Activated CD8-positive, alpha-beta memory T cell treated with anti-CD3 and anti-CD28 coated beads, Interleukin-2, amount 50 U/mL, for 4 hours (primary cell): ENCODE data around the gene SEC24A.
"Not testable (repeated sequence)": the region's sequence is repeated elsewhere in the genome, so short reads cannot be mapped to it uniquely, and the experiment has no call there.

Experiments used
- DNase-seq: peaks from one replicate; pipeline ENCODE4 v3.0.0-alpha.2; 2020

SEC24A gene

DNA sequence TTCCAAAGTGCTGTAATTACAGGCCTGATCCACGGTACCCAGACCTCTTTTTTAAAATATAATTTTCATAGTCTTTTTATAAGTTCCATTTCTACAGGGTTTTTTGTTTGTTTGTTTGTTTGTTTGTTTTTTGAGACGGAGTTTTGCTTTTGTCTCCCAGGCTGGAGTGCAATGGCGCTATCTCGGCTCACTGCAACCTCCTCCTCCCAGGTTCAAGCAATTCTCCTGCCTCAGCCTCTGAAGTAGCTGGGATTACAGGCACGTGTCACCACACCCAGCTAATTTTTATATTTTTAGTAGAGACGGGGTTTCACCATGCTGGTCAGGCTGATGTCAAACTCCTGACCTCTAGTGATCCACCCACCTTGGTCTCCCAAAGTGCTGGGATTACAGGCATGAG, 2.1 kb downstream of the SEC24A start:
- DNase-seq, result not testable (repeated sequence)

GRCh38 chr5:134651531-134651930, 2.9 kb downstream of the SEC24A start:
- no peak for DNase-seq

DNA sequence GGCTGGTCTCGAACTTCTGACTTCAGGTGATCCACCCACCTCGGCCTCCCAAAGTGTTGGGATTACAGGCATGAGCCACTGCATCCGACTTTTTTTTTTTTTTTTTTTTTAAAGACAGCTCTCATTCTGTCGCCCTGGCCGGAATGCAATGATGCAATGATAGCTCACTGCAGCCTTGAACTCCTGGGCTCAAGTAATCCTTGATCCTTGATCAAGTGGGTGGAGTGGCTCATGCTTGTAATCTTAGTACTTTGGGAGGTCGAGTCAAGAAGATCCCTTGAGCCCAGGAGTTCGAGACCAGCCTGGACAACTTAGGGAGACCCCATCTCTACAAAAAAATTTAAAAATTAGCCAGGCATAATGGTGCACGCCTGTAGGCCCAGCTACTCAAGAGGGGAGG, 8.1 kb downstream of the SEC24A start:
- no peak for DNase-seq

DNA sequence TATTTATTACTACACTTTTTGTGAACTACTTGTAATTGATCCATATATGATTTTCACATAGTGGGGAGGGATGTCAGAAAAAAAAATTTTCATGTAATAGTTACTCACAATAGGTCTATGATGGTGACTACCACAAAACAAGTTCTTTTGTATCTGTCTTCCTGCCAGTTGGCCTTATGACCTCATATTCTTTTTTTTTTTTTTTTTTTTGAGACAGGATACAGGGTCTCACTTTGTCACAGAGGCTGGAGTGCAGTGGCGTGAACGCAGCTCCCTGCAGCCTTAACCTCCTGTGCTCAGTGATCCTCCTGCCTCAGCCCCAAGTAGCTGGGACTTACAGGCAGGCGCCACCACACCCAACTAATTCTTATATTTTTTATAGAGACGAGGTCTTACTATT, 10.9 kb downstream of the SEC24A start:
- no peak for DNase-seq

DNA sequence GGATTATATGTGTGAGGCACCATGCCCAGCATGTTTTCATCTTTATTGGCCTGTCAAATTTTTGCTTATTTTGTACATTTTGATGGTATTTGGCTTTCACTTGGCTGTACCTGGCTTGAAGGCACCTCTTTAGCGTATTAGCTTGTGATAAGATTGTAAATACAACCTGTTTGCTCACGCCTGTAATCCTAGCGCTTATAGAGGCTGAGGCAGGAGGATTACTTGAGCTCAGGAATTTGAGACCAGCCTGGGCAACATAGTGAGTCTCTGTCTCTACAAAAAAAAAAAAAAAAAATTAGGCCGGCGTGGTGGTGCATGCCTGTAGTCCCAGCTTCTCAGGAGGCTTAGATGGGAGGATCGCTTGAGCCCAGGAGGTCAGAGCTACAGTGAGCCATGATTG, 11.3 kb downstream of the SEC24A start:
- DNase-seq, result no peak

DNA sequence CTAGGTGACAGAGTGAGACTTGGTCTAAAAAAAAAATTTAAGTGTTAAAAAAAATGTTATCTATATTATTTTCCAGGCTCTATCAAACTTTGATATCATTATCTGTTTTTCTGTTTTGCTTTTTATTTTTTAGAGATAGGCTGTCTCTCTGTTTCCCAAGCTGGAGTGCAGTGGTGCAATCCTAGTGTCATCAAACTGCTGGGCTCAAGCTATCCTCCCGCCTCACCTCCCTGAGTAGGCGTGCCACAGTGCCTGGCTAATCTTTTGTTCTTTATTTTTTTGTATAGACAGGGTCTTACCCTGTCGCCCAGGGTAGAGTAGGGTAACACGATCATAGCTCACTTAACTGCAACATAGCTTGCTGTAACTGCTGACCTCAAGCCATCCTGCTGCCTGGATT, 14.4 kb downstream of the SEC24A start:
- no peak for DNase-seq

DNA sequence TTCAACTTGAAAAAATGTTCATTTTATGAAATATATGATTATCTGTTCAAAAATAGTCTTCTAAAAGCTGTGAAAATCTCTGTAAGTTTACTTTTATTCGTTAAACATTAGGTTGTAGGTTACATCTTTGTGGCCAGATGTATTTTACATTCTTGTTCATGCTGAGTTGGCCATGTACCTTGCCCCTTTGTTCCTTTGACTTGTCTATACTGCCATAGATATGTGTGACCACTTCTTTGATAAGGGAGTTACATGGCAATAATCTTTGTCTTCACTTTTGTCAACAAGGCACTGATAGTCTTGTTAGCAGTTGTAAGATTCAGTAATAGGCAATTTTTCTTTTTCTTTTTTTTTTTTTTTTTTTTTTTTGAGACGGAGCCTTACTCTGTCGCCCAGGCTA, 15.9 kb downstream of the SEC24A start:
- DNase-seq, result no peak

- not testable (repeated sequence) for DNase-seq
These were observed 25.0 kb downstream of the SEC24A start for GRCh38 chr5:134673546-134673945.

DNA sequence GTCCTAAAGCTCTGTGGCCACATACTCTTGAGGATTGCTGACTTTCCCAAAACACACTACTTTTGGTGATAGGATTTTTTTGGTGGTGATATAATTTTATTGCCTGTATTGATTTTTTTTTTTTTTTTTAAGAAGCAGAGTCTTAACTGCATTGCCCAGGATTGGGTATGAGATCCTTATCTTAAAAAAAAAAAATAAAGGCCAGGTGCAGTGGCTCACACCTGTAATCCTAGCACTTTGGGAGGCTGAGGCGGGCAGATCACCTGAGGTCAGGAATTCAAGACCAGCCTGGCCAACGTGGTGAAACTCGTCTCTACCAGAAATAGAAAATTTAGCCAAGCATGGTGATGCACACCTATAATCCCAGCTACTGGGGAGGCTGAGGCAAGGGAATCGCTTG, 28.8 kb downstream of the SEC24A start:
- not testable (repeated sequence) for DNase-seq

DNA sequence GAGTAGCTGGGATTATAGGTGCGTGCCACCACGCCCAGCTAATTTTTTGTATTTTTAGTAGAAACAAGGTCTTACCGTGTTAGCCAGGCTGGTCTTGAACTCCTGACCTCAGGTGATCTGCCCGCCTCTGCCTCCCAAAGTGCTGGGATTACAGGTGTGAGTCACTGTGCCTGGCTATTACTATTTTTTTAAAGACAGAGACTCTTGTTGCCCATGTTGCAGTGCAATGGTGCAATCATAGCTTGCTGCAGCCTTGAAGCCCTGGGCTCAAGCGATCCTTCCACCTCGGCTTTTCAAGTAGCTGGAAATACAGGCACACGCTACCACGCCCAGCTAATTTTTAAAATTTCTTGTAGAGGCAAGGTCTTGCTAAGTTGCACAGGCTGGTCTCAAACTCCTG, 41.6 kb downstream of the SEC24A start:
- not testable (repeated sequence) for DNase-seq

DNA sequence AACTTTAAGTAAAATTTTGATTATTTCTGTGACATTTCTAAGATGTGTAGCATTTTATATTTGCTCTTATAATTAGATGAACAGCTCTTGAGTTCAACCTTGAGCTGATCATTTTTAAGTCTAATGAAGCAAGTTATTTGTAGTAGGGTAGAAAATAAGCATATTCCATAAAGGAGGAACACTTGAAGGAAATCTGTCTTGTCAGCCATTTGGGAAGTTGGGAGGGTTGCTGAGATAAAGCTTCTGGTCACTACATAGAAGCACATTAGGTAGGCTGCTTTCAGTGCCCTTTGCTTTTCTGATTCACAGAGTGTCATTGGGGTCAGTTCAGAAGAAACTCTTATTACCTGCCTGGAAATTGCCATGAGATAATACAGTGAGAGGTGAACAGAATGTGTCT, 44.1 kb downstream of the SEC24A start:
- DNase-seq, result no peak

- DNase-seq, result no peak
These were observed 59.7 kb downstream of the SEC24A start for GRCh38 chr5:134708301-134708700.

- no peak for DNase-seq
These were observed 65.5 kb downstream of the SEC24A start for GRCh38 chr5:134714120-134714519.

- no peak for DNase-seq
These were observed 66.0 kb downstream of the SEC24A start for GRCh38 chr5:134714541-134714940.

GRCh38 chr5:134715466-134715865, 66.9 kb downstream of the SEC24A start:
- not testable (repeated sequence) for DNase-seq

GRCh38 chr5:134724872-134725271, 76.3 kb downstream of the SEC24A start:
- DNase-seq, result no peak

- DNase-seq, result no peak
These were observed 84.2 kb downstream of the SEC24A start for GRCh38 chr5:134732819-134733218.

DNA sequence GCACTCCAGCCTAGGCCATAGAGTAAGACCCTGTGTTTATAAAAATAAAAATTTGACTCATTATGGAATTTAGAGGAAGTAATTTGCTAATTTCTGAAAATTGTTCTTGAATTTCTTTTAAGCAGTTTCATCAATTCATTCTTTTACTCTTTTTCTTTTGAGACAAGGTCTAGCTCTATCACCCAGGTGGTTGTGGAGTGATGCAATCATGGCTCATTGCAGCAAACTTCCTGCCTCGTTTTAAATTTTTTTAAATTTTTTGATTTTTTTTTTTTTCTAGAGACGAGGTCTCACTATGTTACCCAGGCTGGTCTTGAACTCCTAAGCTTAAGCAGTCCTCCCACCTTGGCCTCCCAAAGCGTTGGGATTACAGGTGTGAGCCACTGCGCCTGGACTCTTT, 86.7 kb downstream of the SEC24A start:
- DNase-seq, result no peak

GRCh38 chr5:134736173-134736812, 87.7 kb downstream of the SEC24A start:
- DNase-seq, result no peak

GRCh38 chr5:134738133-134738962, 89.8 kb downstream of the SEC24A start, which contains the start of gene CAMLG:
Gene CAMLG, plus strand, starts transcription at chr5:134738548. Its CDS starts 73 bp downstream, at chr5:134738621.
- peak; percentile 97 for DNase-seq

DNA sequence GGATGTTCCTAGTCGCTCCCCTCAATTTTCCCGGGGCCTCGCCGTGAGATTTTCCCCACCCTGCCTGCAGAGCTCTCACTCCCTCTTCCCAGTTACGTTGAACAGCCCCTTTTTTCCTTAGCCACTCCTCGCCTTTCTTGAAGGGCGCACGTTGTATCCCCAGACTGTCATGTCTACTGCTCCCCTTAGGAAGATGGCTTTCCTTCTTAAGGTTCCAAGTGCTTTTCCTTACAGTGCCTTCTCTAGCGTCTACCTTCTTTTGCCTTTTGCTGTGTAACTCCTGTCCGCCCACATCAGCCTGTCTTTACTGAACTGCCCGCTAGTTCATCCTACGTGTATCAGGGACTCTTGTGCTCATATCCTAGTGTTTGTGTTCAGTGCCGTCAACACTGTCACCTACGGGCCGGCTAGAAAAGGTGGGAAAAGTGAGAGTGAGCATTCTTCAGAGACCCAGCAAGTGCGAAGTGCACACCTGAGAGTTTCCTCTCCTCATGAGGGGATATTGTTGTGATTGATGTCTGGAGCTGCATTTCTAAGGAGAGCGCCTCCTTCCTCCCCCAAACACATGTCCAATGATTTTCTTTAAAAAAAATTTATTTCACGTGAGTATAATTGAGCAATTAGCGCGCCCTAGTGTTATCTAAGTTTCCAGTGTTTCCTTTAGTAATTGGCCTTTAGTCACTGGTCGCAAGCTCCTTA, 90.5 kb downstream of the SEC24A start:
- DNase-seq, result no peak

GRCh38 chr5:134741052-134741451, 92.5 kb downstream of the SEC24A start:
- DNase-seq, result no peak

DNA sequence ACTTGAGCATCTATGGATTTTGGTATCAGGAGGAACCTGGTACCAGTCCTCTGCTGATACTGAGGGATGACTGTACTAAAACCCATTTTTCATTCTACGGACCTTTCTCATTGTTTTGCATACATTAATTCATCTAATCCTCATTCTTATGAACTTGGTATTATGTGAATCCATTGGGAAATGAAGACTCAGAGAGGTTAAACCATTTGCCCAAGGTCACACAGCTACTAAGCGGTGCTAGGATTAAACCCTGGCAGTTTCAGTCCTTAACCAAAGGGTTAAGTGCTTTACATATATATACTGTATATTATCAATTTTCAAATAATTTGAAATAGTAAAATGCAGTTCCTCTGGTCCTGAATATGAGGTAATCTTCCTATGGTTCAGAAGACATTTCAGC, 93.5 kb downstream of the SEC24A start:
- no peak for DNase-seq

DNA sequence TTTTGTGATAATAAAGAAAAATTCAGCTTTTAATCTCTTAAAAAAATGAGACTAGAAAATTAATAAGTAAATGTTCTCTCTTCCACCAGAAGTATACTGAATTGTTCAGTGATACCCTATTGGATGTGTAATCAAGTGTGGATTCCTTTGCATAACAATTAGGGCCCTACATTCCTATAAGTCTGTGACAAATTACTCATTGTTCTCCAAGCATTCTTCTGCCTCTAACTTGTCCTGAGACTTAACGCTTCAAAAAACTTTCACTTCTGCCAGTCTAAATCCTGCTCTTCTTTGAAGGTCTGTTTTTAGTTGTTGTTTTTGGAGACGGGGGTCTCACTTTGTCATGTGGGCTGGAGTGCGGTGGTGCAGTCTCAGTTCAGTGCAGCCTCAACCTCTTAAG, 100.8 kb downstream of the SEC24A start:
- no peak for DNase-seq
